CD14-positive monocyte (primary cell): Measurements from ENCODE around the gene TCN2. TPM values are rescaled to one million over a fixed set of nuclear protein-coding genes. Genes with fewer than 3 reads are reported as not detected.

Experiments used
- DNase-seq, 3 donors: peaks; one replicate each; pipeline ENCODE4 v3.0.0-alpha.2; 2011 to 2022
- H2AFZ ChIP-seq: 2 replicates; pipeline ENCODE4 v1.6.0; 2012; ENCODE audit warnings: mild to moderate bottlenecking, low read depth, low read length, inconsistent platforms; ENCODE audit not compliant: insufficient read depth, poor library complexity, severe bottlenecking
- H3K27ac ChIP-seq, 2 donors: 1 replicate in 1 of 2; 2 replicates in 1 of 2; pipeline ENCODE4 v1.5.1; 2012 to 2013; ENCODE audit warnings: low read length in 2 of 2, control low read depth in 1 of 2, inconsistent platforms in 1 of 2, low read depth in 1 of 2, mild to moderate bottlenecking in 1 of 2
- H3K27me3 ChIP-seq, 2 donors: one replicate each; pipeline versions ENCODE4 v1.6.0 to v1.6.1; 2011 to 2013; ENCODE audit warnings: low read length in 2 of 2; ENCODE audit not compliant: control insufficient read depth in 2 of 2, insufficient read depth in 2 of 2
- H3K36me3 ChIP-seq, 2 donors: replicated peaks in 1 of 2; 1 replicate in 1 of 2; 2 replicates in 1 of 2; pipeline versions ENCODE4 v1.5.1 to v1.6.1; 2012 to 2013; ENCODE audit warnings: low read length in 2 of 2, control low read depth in 1 of 2, inconsistent platforms in 1 of 2, mild to moderate bottlenecking in 1 of 2; ENCODE audit not compliant: insufficient read depth in 2 of 2, control insufficient read depth in 1 of 2
- H3K4me1 ChIP-seq, 2 donors: 1 replicate in 1 of 2; 2 replicates in 1 of 2; pipeline versions ENCODE4 v1.5.1 to v1.6.1; 2012 to 2013; ENCODE audit warnings: low read length in 2 of 2, control low read depth in 1 of 2, inconsistent platforms in 1 of 2, mild to moderate bottlenecking in 1 of 2, moderate library complexity in 1 of 2; ENCODE audit not compliant: insufficient read depth in 2 of 2, control insufficient read depth in 1 of 2
- H3K4me2 ChIP-seq: replicated peaks from 2 replicates; pipeline ENCODE3; 2012; ENCODE audit warnings: low read length, moderate library complexity, mild to moderate bottlenecking; ENCODE audit not compliant: poor library complexity, severe bottlenecking; ENCODE audit errors: extremely low read depth
- H3K4me3 ChIP-seq, 3 experiments: fragments of 200-600 bp in 1 of 3; sonication (generic) in 1 of 3; replicated peaks in 1 of 3; 1 replicate in 2 of 3; 2 replicates in 1 of 3; pipeline ENCODE4 v1.5.1; 2011 to 2013; ENCODE audit warnings: low read length in 3 of 3, mild to moderate bottlenecking in 3 of 3, control low read depth in 2 of 3, low read depth in 2 of 3, inconsistent platforms in 1 of 3, moderate library complexity in 1 of 3
- H3K79me2 ChIP-seq: 2 replicates; pipeline ENCODE4 v1.6.0; 2012; ENCODE audit warnings: mild to moderate bottlenecking, control low read depth, inconsistent platforms, low read length, moderate library complexity; ENCODE audit not compliant: insufficient read depth
- H3K9ac ChIP-seq: 2 replicates; pipeline ENCODE4 v1.6.0; 2017; ENCODE audit warnings: low read length, mild to moderate bottlenecking; ENCODE audit not compliant: insufficient read depth, poor library complexity, severe bottlenecking
- H3K9me3 ChIP-seq, 2 donors: replicated peaks in 1 of 2; 1 replicate in 1 of 2; 2 replicates in 1 of 2; pipeline versions ENCODE4 v1.5.1 to v1.6.1; 2012 to 2013; ENCODE audit warnings: low read length in 2 of 2, control low read depth in 1 of 2; ENCODE audit not compliant: control insufficient read depth in 1 of 2, insufficient read depth in 1 of 2
- H4K20me1 ChIP-seq: 2 replicates; pipeline ENCODE4 v1.6.0; 2012; ENCODE audit warnings: mild to moderate bottlenecking, low read length, control low read depth, moderate library complexity; ENCODE audit not compliant: insufficient read depth
- H3K27ac Mint-ChIP-seq, 7 donors: one replicate each; pipeline ENCODE4 v1.8.0; 2020; ENCODE audit warnings: mild to moderate bottlenecking in 7 of 7, mixed read lengths in 7 of 7, moderate library complexity in 6 of 7, inconsistent platforms in 2 of 7
- H3K27me3 Mint-ChIP-seq, 3 donors: one replicate each; pipeline ENCODE4 v1.8.0; 2021 to 2022; ENCODE audit warnings: low read depth in 3 of 3, mild to moderate bottlenecking in 3 of 3, mixed read lengths in 3 of 3, moderate library complexity in 3 of 3, inconsistent platforms in 1 of 3
- H3K36me3 Mint-ChIP-seq, 2 donors: one replicate each; pipeline ENCODE4 v1.8.0; 2020; ENCODE audit warnings: mixed read lengths in 2 of 2, inconsistent platforms in 1 of 2, mild to moderate bottlenecking in 1 of 2
- H3K4me1 Mint-ChIP-seq: one replicate; pipeline ENCODE4 v1.8.0; 2020; ENCODE audit warnings: mild to moderate bottlenecking, mixed read lengths
- H3K4me3 Mint-ChIP-seq, 2 donors: one replicate each; pipeline ENCODE4 v1.8.0; 2020; ENCODE audit warnings: mild to moderate bottlenecking in 2 of 2, mixed read lengths in 2 of 2, moderate library complexity in 1 of 2
- H3K9me3 Mint-ChIP-seq, 7 donors: one replicate each; pipeline ENCODE4 v1.8.0; 2020 to 2022; ENCODE audit warnings: mixed read lengths in 7 of 7, mild to moderate bottlenecking in 6 of 7, moderate library complexity in 6 of 7, inconsistent platforms in 2 of 7
- CTCF ChIP-seq: fragments of 200-600 bp; IDR thresholded peaks from one replicate; pipeline ENCODE4 v1.8.0; 2022; ENCODE audit warnings: antibody characterized with exemption, mild to moderate bottlenecking
- WGBS: methylation state at CpG from one replicate; pipeline ENCODE4 v1.1.5; 2013; ENCODE audit warnings: missing lambda C conversion rate; ENCODE audit not compliant: insufficient coverage; 5-methylcytosine and 5-hydroxymethylcytosine counted together
- intact Hi-C, 2 donors: fragments of 100-400 bp; cut with micrococcal nuclease; formaldehyde crosslinking; loops; one replicate each; pipeline versions ENCODE4 v1.15.0 to v1.15.1; 2023
- polyA plus RNA-seq, 3 donors: library from polyadenylated mRNA; depleted of rRNA in 1 of 3; unstranded in 2 of 3; stranded (reverse) in 1 of 3; fragments of 300-500 nt in 2 of 3; fragments of >200 nt in 1 of 3; fragmentation: Illumina TruSeq in 2 of 3; gene quantifications; 1 replicate in 2 of 3; 2 replicates in 1 of 3; pipeline ENCODE4 v1.2.3, GENCODE V29; 2012 to 2021

TCN2 gene
- polyA plus RNA-seq, 3 donors: 27.1 to 51.7 (median 45.0) TPM

- no peak overlapping the region for H2AFZ ChIP-seq
- 95% methylated on average over 7 of the region's 8 CpGs for WGBS
- intact Hi-C loops: loop anchor here in 1 of 2 donors (10.0 kb wide), 1 partner anchor 191 kb away; no protein-coding TSS in a partner anchor
- no peaks in the 10 kb centered on the region for H3K9me3 ChIP-seq
- no peaks in the 10 kb centered on the region for H3K4me1 ChIP-seq
- H3K9ac ChIP-seq: no peak overlapping the region
- no peak for TF ChIP-seq CTCF
- H3K79me2 ChIP-seq: no peaks in the 10 kb centered on the region
- no peak overlapping the region for H3K27ac ChIP-seq
- H3K27ac Mint-ChIP-seq: no peak overlapping the region
- no peak overlapping the region for H3K4me3 Mint-ChIP-seq
- DNase-seq: no peak
- no peaks in the 10 kb centered on the region for H3K36me3 ChIP-seq
- no peaks in the 10 kb centered on the region for H3K4me1 Mint-ChIP-seq
- H4K20me1 ChIP-seq: no peaks in the 10 kb centered on the region
- H3K27me3 Mint-ChIP-seq: peaks cover 1 to 9% (median 7%) of the 10 kb centered on the region in 3 donors
- peaks cover 0 to 3% (median 0%) of the 10 kb centered on the region in 7 donors for H3K9me3 Mint-ChIP-seq
- H3K36me3 Mint-ChIP-seq: no peaks in the 10 kb centered on the region
- H3K4me2 ChIP-seq: no peak overlapping the region
- H3K27me3 ChIP-seq: no peaks in the 10 kb centered on the region
- H3K4me3 ChIP-seq: no peak overlapping the region
Measured at GRCh38 chr22:30564045-30564760, 42.8 kb upstream of the TCN2 start.

- Mint-ChIP-seq H3K4me1 (no peaks in the 10 kb centered on the region), H3K9me3 (peaks cover 0 to 3% (median 0%) of the 10 kb centered on the region in 7 donors)
Measured at GRCh38 chr22:30564761-30565119, 42.2 kb upstream of the TCN2 start.

More at GRCh38 chr22:30564761-30565119, 42.2 kb upstream of the TCN2 start:
- no peaks in the 10 kb centered on the region for H4K20me1 ChIP-seq
- H3K27ac ChIP-seq: no peak overlapping the region
- no peak overlapping the region for H3K4me3 Mint-ChIP-seq
- H3K9ac ChIP-seq: no peak overlapping the region
- no peak overlapping the region for H3K4me2 ChIP-seq
- H3K4me3 ChIP-seq: no peak overlapping the region
- H3K36me3 ChIP-seq: no peaks in the 10 kb centered on the region
- H3K4me1 ChIP-seq: no peaks in the 10 kb centered on the region
- H3K36me3 Mint-ChIP-seq: no peaks in the 10 kb centered on the region
- DNase-seq: no peak
- no peak overlapping the region for H2AFZ ChIP-seq
- H3K79me2 ChIP-seq: no peaks in the 10 kb centered on the region
- no peak overlapping the region for H3K27ac Mint-ChIP-seq
- peaks cover 1 to 12% (median 8%) of the 10 kb centered on the region in 3 donors for H3K27me3 Mint-ChIP-seq
- H3K9me3 ChIP-seq: no peaks in the 10 kb centered on the region
- no peak for TF ChIP-seq CTCF
- WGBS: 71% methylated on average over 3 of the region's 3 CpGs
- intact Hi-C loops: loop anchor here in 1 of 2 donors (10.0 kb wide), 1 partner anchor 190 kb away; no protein-coding TSS in a partner anchor
- H3K27me3 ChIP-seq: no peaks in the 10 kb centered on the region
